Measurements from ENCODE around the gene ICA1.

GRCh38 chr7:8201846-8202441, 60.0 kb downstream of the ICA1 start:
- no peak for TF ChIP-seq CTCF (IDR thresholded peaks at IDR 0.05 in 8 of 11, conservative IDR thresholded peaks at IDR 0.05 in 3 of 11)
- peak in 2 of 3 donors; percentile 49 to 71 for TF ChIP-seq POLR2AphosphoS5 (IDR thresholded peaks at IDR 0.05)

Measured in spleen (tissue), 7 donors.